Endothelial cell of umbilical vein (primary cell): ENCODE measurements around the gene PRR23A. TPM values are rescaled to one million over a fixed set of nuclear protein-coding genes. Genes with fewer than 3 reads are reported as not detected.

Experiments used
- BruUV-seq: library from RNA; stranded (reverse); fragments of 400-500 nt; replicated peaks from 2 replicates; lab custom pipeline; 2021; lab: Mats Ljungman, UMichigan
- CTCF ChIA-PET: fragments of 300-600, 350-600 bp; sonication (Branson Sonifier 250); formaldehyde crosslinking; loops from one replicate; lab custom pipeline; 2021; ENCODE audit warnings: antibody characterized with exemption, inconsistent platforms; lab: Charles Lee
- POLR2A ChIA-PET: fragments of 300-600, 350-600 bp; sonication (Branson Sonifier 250); formaldehyde crosslinking; loops from one replicate; lab custom pipeline; 2021; ENCODE audit warnings: antibody characterized with exemption, inconsistent platforms; lab: Charles Lee
- DNase-seq: peaks from one replicate; pipeline ENCODE4 v3.0.0-alpha.2; 2011; ENCODE audit warnings: low read depth, low spot score
- FAIRE-seq: peaks from 2 replicates; lab custom pipeline; 2011; peaks lifted over from hg19 to GRCh38; lab: Jason Lieb, UNC
- H2AFZ ChIP-seq: 2 replicates; pipeline ENCODE4 v1.6.0; 2012; ENCODE audit warnings: low read depth, low read length, control low read depth, inconsistent platforms
- H3K27ac ChIP-seq: 2 replicates; pipeline ENCODE4 v1.5.1; 2011; ENCODE audit warnings: low read depth, mild to moderate bottlenecking, control low read depth, low read length, moderate library complexity; ENCODE audit not compliant: insufficient read depth
- H3K27me3 ChIP-seq, 2 experiments: 2 replicates each; pipeline versions ENCODE4 v1.6.0 to v1.6.1; 2011; ENCODE audit warnings: low read length in 2 of 2, mixed read lengths in 1 of 2; ENCODE audit not compliant: control insufficient read depth in 2 of 2, insufficient read depth in 2 of 2
- H3K36me3 ChIP-seq, 2 experiments: 2 replicates in 1 of 2; 3 replicates in 1 of 2; pipeline ENCODE4 v1.5.1; 2011; ENCODE audit warnings: low read length in 2 of 2, mild to moderate bottlenecking in 1 of 2, moderate library complexity in 1 of 2; ENCODE audit not compliant: control insufficient read depth in 2 of 2, insufficient read depth in 2 of 2; ENCODE audit errors: extremely low read depth in 1 of 2
- H3K4me1 ChIP-seq: 3 replicates; pipeline ENCODE4 v1.5.1; 2011; ENCODE audit warnings: mild to moderate bottlenecking, low read length; ENCODE audit not compliant: control insufficient read depth, insufficient read depth; ENCODE audit errors: extremely low read depth
- H3K4me2 ChIP-seq: 2 replicates; pipeline ENCODE4 v1.6.1; 2011; ENCODE audit warnings: low read length, control low read depth, mixed read lengths; ENCODE audit not compliant: insufficient read depth
- H3K4me3 ChIP-seq, 3 experiments: fragments of 200-600 bp in 1 of 3; sonication (generic), shearing (Covaris generic) in 1 of 3; replicated peaks in 1 of 3; 2 replicates each; pipeline ENCODE4 v1.5.1; 2011 to 2016; ENCODE audit warnings: control low read depth in 3 of 3, low read length in 3 of 3, mild to moderate bottlenecking in 2 of 3, inconsistent platforms in 1 of 3, low read depth in 1 of 3, moderate library complexity in 1 of 3; ENCODE audit not compliant: insufficient read depth in 1 of 3
- H3K79me2 ChIP-seq: 2 replicates; pipeline ENCODE4 v1.6.0; 2012; ENCODE audit warnings: low read length, inconsistent platforms; ENCODE audit not compliant: control insufficient read depth, insufficient read depth
- H3K9ac ChIP-seq: replicated peaks from 2 replicates; pipeline ENCODE3; 2011; ENCODE audit warnings: low read length, control low read depth; ENCODE audit not compliant: insufficient read depth; ENCODE audit errors: extremely low read depth
- H3K9me1 ChIP-seq: replicated peaks from 3 replicates; pipeline ENCODE4 v1.6.0; 2011; ENCODE audit warnings: mild to moderate bottlenecking, low read length; ENCODE audit not compliant: control insufficient read depth, insufficient read depth; ENCODE audit errors: extremely low read depth
- H3K9me3 ChIP-seq: replicated peaks from 2 replicates; pipeline ENCODE4 v1.5.1; 2012; ENCODE audit warnings: low read length, inconsistent platforms; ENCODE audit not compliant: control insufficient read depth, insufficient read depth
- H4K20me1 ChIP-seq: replicated peaks from 2 replicates; pipeline ENCODE3; 2011; ENCODE audit warnings: mild to moderate bottlenecking, low read length; ENCODE audit not compliant: control insufficient read depth, insufficient read depth; ENCODE audit errors: extremely low read depth
- JUN ChIP-seq: IDR thresholded peaks from 2 replicates; pipeline ENCODE4 v1.6.1; 2011; ENCODE audit warnings: borderline replicate concordance, low read depth; ENCODE audit not compliant: insufficient read length, insufficient read depth
- POLR2AphosphoS5 ChIP-seq: IDR thresholded peaks from 2 replicates; pipeline ENCODE4 v1.6.1; 2012; ENCODE audit warnings: low read depth, mild to moderate bottlenecking, control low read depth, low read length, moderate library complexity; ENCODE audit not compliant: insufficient read depth
- dilution Hi-C: fragments of 300-500 bp; cut with MboI; formaldehyde crosslinking; loops from one replicate; pipeline ENCODE4 v1.15.0; 2019; ENCODE audit warnings: low sequenced_read_pairs; ENCODE audit not compliant: extremely low pct_ligation_motif_present
- intact Hi-C: fragments of 100-400 bp; cut with micrococcal nuclease; formaldehyde crosslinking; loops from one replicate; pipeline ENCODE4 v1.10.0; 2022
- polyA plus RNA-seq, 4 experiments: library from polyadenylated mRNA; depleted of rRNA in 3 of 4; stranded (reverse) in 3 of 4; unstranded in 1 of 4; fragments of >200 nt; gene quantifications; 2 replicates each; pipeline versions ENCODE4 v1.2.1 to v1.2.3, GENCODE V29; 2011 to 2012; ENCODE audit warnings: missing spikeins in 1 of 4
- total RNA-seq: library from RNA; stranded (reverse); gene quantifications from 2 replicates; pipeline ENCODE4 v1.2.3, GENCODE V29; 2021
- TF ChIP-seq, protein P1 (sequence below): IDR thresholded peaks from 2 replicates; pipeline ENCODE4 v1.6.1; 2011; ENCODE audit not compliant: insufficient read depth, insufficient read length

PRR23A gene
- total and polyA plus RNA-seq, 2 donors (not counting 3 experiments of a cell fraction or from before 2014, with no cell fraction given) = not detected

DNA sequence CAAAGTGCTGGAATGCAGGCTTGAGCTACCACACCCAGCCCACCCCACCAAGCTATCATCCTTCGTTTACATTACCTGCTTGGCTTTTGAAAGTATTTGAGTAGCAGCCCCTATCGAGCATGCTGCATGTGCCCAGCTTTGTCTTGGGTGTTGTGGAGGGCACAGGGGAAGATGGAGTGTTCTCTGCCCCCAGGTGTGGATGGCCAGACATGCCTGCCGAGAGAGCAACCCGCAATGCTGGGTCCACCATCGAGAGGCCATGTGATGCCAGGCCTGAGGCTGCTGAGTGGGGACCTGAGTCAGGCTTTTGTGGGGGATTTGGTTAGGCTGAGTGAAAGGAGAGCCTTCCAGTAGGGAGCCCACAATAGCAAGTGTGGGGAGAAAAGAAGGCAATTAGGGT, 33.1 kb downstream of the PRR23A start:
- Histone ChIP-seq H3K27ac (no peak overlapping the region), H3K27me3 (peaks cover 0 to 2% of the 10 kb centered on the region in 2 experiments), H3K9ac (no peak overlapping the region), H4K20me1 (no peaks in the 10 kb centered on the region), H3K4me1 (no peaks in the 10 kb centered on the region), H3K36me3 (no peaks in the 10 kb centered on the region), H3K79me2 (no peaks in the 10 kb centered on the region), H3K9me1 (no peaks in the 10 kb centered on the region), H2AFZ (no peak overlapping the region), H3K4me3 (no peak overlapping the region), H3K4me2 (no peak overlapping the region), H3K9me3 (no peaks in the 10 kb centered on the region)
- BruUV-seq = no TSS peak
- no peak for DNase-seq
- dilution Hi-C loops (no loop called here), intact Hi-C loops (no loop called here)
- FAIRE-seq = no peak
- TF ChIP-seq, protein P1, sequence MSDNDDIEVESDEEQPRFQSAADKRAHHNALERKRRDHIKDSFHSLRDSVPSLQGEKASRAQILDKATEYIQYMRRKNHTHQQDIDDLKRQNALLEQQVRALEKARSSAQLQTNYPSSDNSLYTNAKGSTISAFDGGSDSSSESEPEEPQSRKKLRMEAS = no peak
- TF ChIP-seq JUN (no peak), POLR2AphosphoS5 (no peak)
- POLR2A ChIA-PET = no interaction called here
- CTCF ChIA-PET = interaction anchor here (0.9 to 3.0 kb wide), 5 partner anchors 10 to 556 kb away, joined by 3 to 14 read pairs (median 3); no protein-coding TSS in a partner anchor

GRCh38 chr3:138971766-138972320, 34.2 kb downstream of the PRR23A start:
- Histone ChIP-seq H3K4me3 (no peak overlapping the region), H3K27me3 (peaks cover 0 to 2% of the 10 kb centered on the region in 2 experiments), H3K9me3 (no peaks in the 10 kb centered on the region), H3K79me2 (no peaks in the 10 kb centered on the region), H4K20me1 (no peaks in the 10 kb centered on the region), H3K9me1 (no peaks in the 10 kb centered on the region), H3K9ac (no peak overlapping the region), H3K36me3 (no peaks in the 10 kb centered on the region), H3K4me2 (no peak overlapping the region), H2AFZ (no peak overlapping the region), H3K4me1 (no peaks in the 10 kb centered on the region), H3K27ac (no peak overlapping the region)
- FAIRE-seq (no peak), DNase-seq (no peak)
- no peak for TF ChIP-seq POLR2AphosphoS5
- POLR2A ChIA-PET = no interaction called here
- intact Hi-C loops = no loop called here
- CTCF ChIA-PET = interaction anchor here (0.9 to 3.0 kb wide), 6 partner anchors 9 to 140 kb away, joined by 3 to 14 read pairs (median 4); no protein-coding TSS in a partner anchor
- dilution Hi-C loops = no loop called here
- BruUV-seq = no TSS peak
